T-helper 2 cell treated with Interferon-gamma antibody and Interleukin-4, amounts not matched to agents 5 μg/mL and 100 μg/mL, for 36 hours (primary cell): ENCODE measurements around the gene UBE2E2.

Experiments
- DNase-seq: peaks from one replicate; pipeline ENCODE4 v3.0.0; 2021; ENCODE audit warnings: low spot score
- H3K27ac Mint-ChIP-seq: one replicate; pipeline ENCODE4 v1.8.0; 2021; ENCODE audit warnings: mild to moderate bottlenecking, mixed read lengths
- H3K27me3 Mint-ChIP-seq: one replicate; pipeline ENCODE4 v1.8.0; 2021; ENCODE audit warnings: low read depth, mixed read lengths
- H3K36me3 Mint-ChIP-seq: one replicate; pipeline ENCODE4 v1.8.0; 2021; ENCODE audit warnings: low read depth, mixed read lengths
- H3K4me1 Mint-ChIP-seq: one replicate; pipeline ENCODE4 v1.8.0; 2021; ENCODE audit warnings: low read depth, mixed read lengths
- H3K4me3 Mint-ChIP-seq: one replicate; pipeline ENCODE4 v1.8.0; 2022; ENCODE audit warnings: mild to moderate bottlenecking, moderate library complexity, mixed read lengths
- H3K9me3 Mint-ChIP-seq: one replicate; pipeline ENCODE4 v1.8.0; 2021; ENCODE audit warnings: mixed read lengths

Gene UBE2E2

GRCh38 chr3:23587513-23587912 is 384.4 kb downstream of the UBE2E2 start:
- Mint-ChIP-seq H3K4me1 (no peaks in the 10 kb centered on the region), H3K27me3 (no peaks in the 10 kb centered on the region), H3K36me3 (no peaks in the 10 kb centered on the region), H3K4me3 (no peak overlapping the region), H3K9me3 (no peaks in the 10 kb centered on the region), H3K27ac (no peak overlapping the region)
- DNase-seq: no peak

GRCh38 chr3:23588547-23588946 is 385.4 kb downstream of the UBE2E2 start:
- DNase-seq: no peak
- Mint-ChIP-seq H3K9me3 (no peaks in the 10 kb centered on the region), H3K4me3 (no peak overlapping the region), H3K4me1 (no peaks in the 10 kb centered on the region), H3K27ac (no peak overlapping the region), H3K27me3 (no peaks in the 10 kb centered on the region), H3K36me3 (no peaks in the 10 kb centered on the region)

GRCh38 chr3:23589602-23590001 is 386.5 kb downstream of the UBE2E2 start:
- no peaks in the 10 kb centered on the region for H3K36me3 Mint-ChIP-seq
- H3K27me3 Mint-ChIP-seq: no peaks in the 10 kb centered on the region
- no peaks in the 10 kb centered on the region for H3K9me3 Mint-ChIP-seq
- H3K4me1 Mint-ChIP-seq: no peaks in the 10 kb centered on the region
- no peak overlapping the region for H3K4me3 Mint-ChIP-seq
- no peak overlapping the region for H3K27ac Mint-ChIP-seq
- no peak for DNase-seq

GRCh38 chr3:23590424-23591273 is 387.5 kb downstream of the UBE2E2 start:
- DNase-seq: no peak
- Mint-ChIP-seq H3K27ac (no peak overlapping the region), H3K4me1 (no peaks in the 10 kb centered on the region), H3K36me3 (no peaks in the 10 kb centered on the region), H3K9me3 (no peaks in the 10 kb centered on the region), H3K27me3 (no peaks in the 10 kb centered on the region), H3K4me3 (no peak overlapping the region)

GRCh38 chr3:23591374-23591773 is 388.2 kb downstream of the UBE2E2 start:
- H3K27ac Mint-ChIP-seq: no peak overlapping the region
- no peaks in the 10 kb centered on the region for H3K9me3 Mint-ChIP-seq
- no peak overlapping the region for H3K4me3 Mint-ChIP-seq
- no peaks in the 10 kb centered on the region for H3K27me3 Mint-ChIP-seq
- H3K36me3 Mint-ChIP-seq: no peaks in the 10 kb centered on the region
- no peaks in the 10 kb centered on the region for H3K4me1 Mint-ChIP-seq
- DNase-seq: no peak

GRCh38 chr3:23592961-23593931 is 390.1 kb downstream of the UBE2E2 start:
- no peak for DNase-seq
- H3K9me3 Mint-ChIP-seq: peaks cover 4% of the 10 kb centered on the region
- H3K4me1 Mint-ChIP-seq: no peaks in the 10 kb centered on the region
- H3K27me3 Mint-ChIP-seq: no peaks in the 10 kb centered on the region
- no peak overlapping the region for H3K4me3 Mint-ChIP-seq
- H3K36me3 Mint-ChIP-seq: no peaks in the 10 kb centered on the region
- H3K27ac Mint-ChIP-seq: no peak overlapping the region

- Mint-ChIP-seq H3K9me3 (peaks cover 4% of the 10 kb centered on the region), H3K27ac (no peak overlapping the region), H3K4me1 (no peaks in the 10 kb centered on the region), H3K4me3 (no peak overlapping the region), H3K27me3 (no peaks in the 10 kb centered on the region), H3K36me3 (no peaks in the 10 kb centered on the region)
- DNase-seq: no peak
Measured at GRCh38 chr3:23594066-23594465, 390.9 kb downstream of the UBE2E2 start.

- Mint-ChIP-seq H3K4me1 (no peaks in the 10 kb centered on the region), H3K36me3 (no peaks in the 10 kb centered on the region), H3K4me3 (no peak overlapping the region), H3K27ac (no peak overlapping the region), H3K9me3 (peaks cover 4% of the 10 kb centered on the region), H3K27me3 (no peaks in the 10 kb centered on the region)
- DNase-seq: no peak
Measured at GRCh38 chr3:23594894-23595670, 392.0 kb downstream of the UBE2E2 start.

- Mint-ChIP-seq H3K36me3 (no peaks in the 10 kb centered on the region), H3K27ac (no peak overlapping the region), H3K9me3 (peaks cover 4% of the 10 kb centered on the region), H3K4me3 (no peak overlapping the region), H3K4me1 (no peaks in the 10 kb centered on the region), H3K27me3 (no peaks in the 10 kb centered on the region)
- DNase-seq: no peak
Measured at GRCh38 chr3:23595851-23596250, 392.7 kb downstream of the UBE2E2 start.

- Mint-ChIP-seq H3K4me3 (no peak overlapping the region), H3K27ac (no peak overlapping the region), H3K36me3 (no peaks in the 10 kb centered on the region), H3K27me3 (no peaks in the 10 kb centered on the region), H3K9me3 (peaks cover 4% of the 10 kb centered on the region), H3K4me1 (no peaks in the 10 kb centered on the region)
- no peak for DNase-seq
Measured at GRCh38 chr3:23600167-23600871, 397.2 kb downstream of the UBE2E2 start.

GRCh38 chr3:23601091-23601822 is 398.1 kb downstream of the UBE2E2 start:
- H3K27me3 Mint-ChIP-seq: no peaks in the 10 kb centered on the region
- H3K9me3 Mint-ChIP-seq: peaks cover 4% of the 10 kb centered on the region
- H3K27ac Mint-ChIP-seq: no peak overlapping the region
- H3K36me3 Mint-ChIP-seq: no peaks in the 10 kb centered on the region
- H3K4me3 Mint-ChIP-seq: no peak overlapping the region
- no peak for DNase-seq
- no peaks in the 10 kb centered on the region for H3K4me1 Mint-ChIP-seq

- Mint-ChIP-seq H3K27ac (no peak overlapping the region), H3K9me3 (no peaks in the 10 kb centered on the region), H3K4me1 (no peaks in the 10 kb centered on the region), H3K27me3 (no peaks in the 10 kb centered on the region), H3K4me3 (no peak overlapping the region), H3K36me3 (no peaks in the 10 kb centered on the region)
- no peak for DNase-seq
Measured at GRCh38 chr3:23602971-23603370, 399.8 kb downstream of the UBE2E2 start.
